OCI-LY1 (cell line): ENCODE measurements around the gene ZSWIM4.

Source experiments
- H2AFZ ChIP-seq: fragments of 200-600 bp; sonication (generic), shearing (Covaris generic); 2 replicates; pipeline ENCODE4 v1.6.0; 2014; ENCODE audit warnings: antibody characterized with exemption, mild to moderate bottlenecking, low read length
- H3F3A ChIP-seq: fragments of 200-600 bp; sonication (generic), shearing (Covaris generic); 2 replicates; pipeline ENCODE4 v1.6.0; 2014; ENCODE audit warnings: mild to moderate bottlenecking, antibody characterized with exemption, low read length, moderate library complexity; ENCODE audit not compliant: insufficient read depth
- H3K27ac ChIP-seq: fragments of 200-600 bp; sonication (generic); 2 replicates; pipeline ENCODE4 v1.5.1; 2014; ENCODE audit warnings: low read length, mixed run types, mild to moderate bottlenecking, low read depth; ENCODE audit not compliant: poor library complexity, severe bottlenecking
- H3K27me3 ChIP-seq: fragments of 200-600 bp; sonication (generic); 2 replicates; pipeline ENCODE4 v1.6.0; 2014; ENCODE audit warnings: antibody characterized with exemption, mild to moderate bottlenecking, low read length, moderate library complexity; ENCODE audit not compliant: insufficient read depth
- H3K36me3 ChIP-seq: fragments of 200-600 bp; sonication (generic); 2 replicates; pipeline ENCODE4 v1.6.1; 2014; ENCODE audit warnings: mild to moderate bottlenecking, antibody characterized with exemption, low read length, moderate library complexity, mixed read lengths; ENCODE audit not compliant: insufficient read depth
- H3K4me1 ChIP-seq: fragments of 200-600 bp; sonication (generic); 2 replicates; pipeline ENCODE4 v1.5.1; 2014; ENCODE audit warnings: mild to moderate bottlenecking, low read length, moderate library complexity; ENCODE audit not compliant: insufficient read depth, severe bottlenecking
- H3K4me2 ChIP-seq: fragments of 200-600 bp; sonication (generic), shearing (Covaris generic); 2 replicates; pipeline ENCODE4 v1.6.1; 2014; ENCODE audit warnings: low read length
- H3K4me3 ChIP-seq: fragments of 200-600 bp; sonication (generic); 2 replicates; pipeline ENCODE4 v1.5.1; 2014; ENCODE audit warnings: low read length, low read depth, mild to moderate bottlenecking, mixed read lengths; ENCODE audit not compliant: poor library complexity, severe bottlenecking
- H3K79me2 ChIP-seq: fragments of 200-600 bp; shearing (Covaris generic); 2 replicates; pipeline ENCODE4 v1.6.1; 2016; ENCODE audit warnings: mixed run types, low read length, mixed read lengths; ENCODE audit not compliant: insufficient read depth
- H3K9ac ChIP-seq: fragments of 200-600 bp; sonication (generic), shearing (Covaris generic); 2 replicates; pipeline ENCODE4 v1.6.1; 2014; ENCODE audit warnings: mild to moderate bottlenecking, low read length, mixed read lengths
- H3K9me2 ChIP-seq: fragments of 200-600 bp; sonication (generic), shearing (Covaris generic); 2 replicates; pipeline ENCODE4 v1.6.1; 2014; ENCODE audit warnings: low read depth, mild to moderate bottlenecking, low read length, mixed read lengths
- H3K9me3 ChIP-seq: fragments of 200-600 bp; shearing (Covaris generic); 2 replicates; pipeline ENCODE4 v1.6.1; 2014; ENCODE audit warnings: low read length, mixed read lengths
- H4K20me1 ChIP-seq: fragments of 200-600 bp; sonication (generic), shearing (Covaris generic); 2 replicates; pipeline ENCODE4 v1.6.0; 2016; ENCODE audit warnings: mild to moderate bottlenecking, low read length; ENCODE audit not compliant: insufficient read depth
- EZH2 ChIP-seq: fragments of 200-600 bp; sonication (generic), shearing (Covaris generic); IDR thresholded peaks from 2 replicates; pipeline ENCODE4 v1.8.0; 2017; ENCODE audit warnings: borderline replicate concordance, mixed run types, mild to moderate bottlenecking, antibody characterized with exemption, low read length, moderate library complexity, mixed read lengths
- TF ChIP-seq, protein P1 (sequence below): fragments of 200-600 bp; sonication (generic), shearing (Covaris generic); IDR thresholded peaks from 2 replicates; pipeline ENCODE4 v1.5.1; 2017; ENCODE audit warnings: mild to moderate bottlenecking, antibody characterized with exemption, low read length, moderate library complexity, mixed read lengths

The ZSWIM4 gene

GRCh38 chr19:13768510-13768909 is 26.7 kb upstream of the ZSWIM4 start:
- no peak for TF ChIP-seq EZH2
- TF ChIP-seq, protein P1, sequence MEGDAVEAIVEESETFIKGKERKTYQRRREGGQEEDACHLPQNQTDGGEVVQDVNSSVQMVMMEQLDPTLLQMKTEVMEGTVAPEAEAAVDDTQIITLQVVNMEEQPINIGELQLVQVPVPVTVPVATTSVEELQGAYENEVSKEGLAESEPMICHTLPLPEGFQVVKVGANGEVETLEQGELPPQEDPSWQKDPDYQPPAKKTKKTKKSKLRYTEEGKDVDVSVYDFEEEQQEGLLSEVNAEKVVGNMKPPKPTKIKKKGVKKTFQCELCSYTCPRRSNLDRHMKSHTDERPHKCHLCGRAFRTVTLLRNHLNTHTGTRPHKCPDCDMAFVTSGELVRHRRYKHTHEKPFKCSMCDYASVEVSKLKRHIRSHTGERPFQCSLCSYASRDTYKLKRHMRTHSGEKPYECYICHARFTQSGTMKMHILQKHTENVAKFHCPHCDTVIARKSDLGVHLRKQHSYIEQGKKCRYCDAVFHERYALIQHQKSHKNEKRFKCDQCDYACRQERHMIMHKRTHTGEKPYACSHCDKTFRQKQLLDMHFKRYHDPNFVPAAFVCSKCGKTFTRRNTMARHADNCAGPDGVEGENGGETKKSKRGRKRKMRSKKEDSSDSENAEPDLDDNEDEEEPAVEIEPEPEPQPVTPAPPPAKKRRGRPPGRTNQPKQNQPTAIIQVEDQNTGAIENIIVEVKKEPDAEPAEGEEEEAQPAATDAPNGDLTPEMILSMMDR = no peak
- H3K79me2 ChIP-seq = no peaks in the 10 kb centered on the region
- peaks cover 20% of the 10 kb centered on the region for H3K36me3 ChIP-seq
- H3K27me3 ChIP-seq = no peaks in the 10 kb centered on the region
- no peak overlapping the region for H3K9ac ChIP-seq
- no peak overlapping the region for H3K4me2 ChIP-seq
- H3F3A ChIP-seq = no peaks in the 10 kb centered on the region
- no peak overlapping the region for H3K4me3 ChIP-seq
- no peaks in the 10 kb centered on the region for H3K9me3 ChIP-seq
- no peaks in the 10 kb centered on the region for H3K9me2 ChIP-seq
- no peak overlapping the region for H2AFZ ChIP-seq
- no peaks in the 10 kb centered on the region for H4K20me1 ChIP-seq
- no peak overlapping the region for H3K27ac ChIP-seq
- H3K4me1 ChIP-seq = peaks cover 13% of the 10 kb centered on the region

- H3K9me3 ChIP-seq = no peaks in the 10 kb centered on the region
- H3K4me3 ChIP-seq = no peak overlapping the region
- no peak overlapping the region for H2AFZ ChIP-seq
- H3K4me2 ChIP-seq = no peak overlapping the region
- H3K9ac ChIP-seq = no peak overlapping the region
- H3K4me1 ChIP-seq = peaks cover 9% of the 10 kb centered on the region
- H3K27ac ChIP-seq = no peak overlapping the region
- H3K27me3 ChIP-seq = no peaks in the 10 kb centered on the region
- no peaks in the 10 kb centered on the region for H3F3A ChIP-seq
- peaks cover 6% of the 10 kb centered on the region for H3K79me2 ChIP-seq
- H3K36me3 ChIP-seq = peaks cover 20% of the 10 kb centered on the region
- TF ChIP-seq EZH2 = no peak
- H4K20me1 ChIP-seq = no peaks in the 10 kb centered on the region
- no peaks in the 10 kb centered on the region for H3K9me2 ChIP-seq
Measured at GRCh38 chr19:13770013-13770635, 25.1 kb upstream of the ZSWIM4 start.

- no peak within 1 kb of the TSS for H2AFZ ChIP-seq
- H3K4me2 ChIP-seq = peak within 1 kb of the TSS; percentile 68
- no peaks in the 10 kb centered on the region for H3F3A ChIP-seq
- H3K27me3 ChIP-seq = no peaks in the 10 kb centered on the region
- peak within 1 kb of the TSS; percentile 82 for H3K9ac ChIP-seq
- H3K27ac ChIP-seq = no peak within 1 kb of the TSS
- no peaks in the 10 kb centered on the region for H4K20me1 ChIP-seq
- H3K36me3 ChIP-seq = peaks cover 37% of the 10 kb centered on the region
- peaks cover 14% of the 10 kb centered on the region for H3K79me2 ChIP-seq
- peak within 1 kb of the TSS; percentile 79 for H3K4me3 ChIP-seq
- H3K9me2 ChIP-seq = no peaks in the 10 kb centered on the region
- no peaks in the 10 kb centered on the region for H3K9me3 ChIP-seq
- no peak for TF ChIP-seq EZH2
- TF ChIP-seq, protein P1 = no peak
- peaks cover 10% of the 10 kb centered on the region for H3K4me1 ChIP-seq
Measured at GRCh38 chr19:13774217-13775191, 20.7 kb upstream of the ZSWIM4 start, which contains the start of gene C19orf53. TSS of gene C19orf53 (plus strand) at chr19:13774456. CDS start at chr19:13774478, 22 bp downstream.
